H9 (cell line): ENCODE data around the gene SH3TC2. TPM values are rescaled to one million over a fixed set of nuclear protein-coding genes. Genes with fewer than 3 reads are reported as not detected.

Source experiments
- DNase-seq: peaks from one replicate; pipeline ENCODE4 v3.0.0-alpha.2; 2017
- H2AFZ ChIP-seq: one replicate; pipeline ENCODE4 v1.6.1; 2013; ENCODE audit warnings: mild to moderate bottlenecking, low read length, control low read depth, moderate library complexity
- H2AK5ac ChIP-seq: 2 replicates; pipeline ENCODE4 v1.6.1; 2013; ENCODE audit warnings: low read length, control low read depth, mixed read lengths; ENCODE audit not compliant: insufficient read length
- H2BK120ac ChIP-seq: one replicate; pipeline ENCODE4 v1.6.1; 2013; ENCODE audit warnings: low read depth, mild to moderate bottlenecking, low read length, control low read depth, inconsistent platforms; ENCODE audit not compliant: poor library complexity, severe bottlenecking
- H2BK12ac ChIP-seq: 2 replicates; pipeline ENCODE4 v1.6.1; 2013; ENCODE audit warnings: low read length, control low read depth, mixed read lengths, low read depth; ENCODE audit not compliant: insufficient read length
- H2BK15ac ChIP-seq: 2 replicates; pipeline ENCODE4 v1.6.1; 2013; ENCODE audit warnings: low read depth, low read length, control low read depth
- H2BK20ac ChIP-seq: one replicate; pipeline ENCODE4 v1.6.1; 2013; ENCODE audit warnings: low read depth, mild to moderate bottlenecking, low read length, control low read depth, inconsistent platforms; ENCODE audit not compliant: poor library complexity, severe bottlenecking
- H2BK5ac ChIP-seq: 2 replicates; pipeline ENCODE4 v1.6.1; 2013; ENCODE audit warnings: low read length, control low read depth, mixed read lengths; ENCODE audit not compliant: insufficient read length
- H3K14ac ChIP-seq: 2 replicates; pipeline ENCODE4 v1.6.1; 2013; ENCODE audit warnings: low read length, control low read depth; ENCODE audit not compliant: insufficient read depth
- H3K18ac ChIP-seq: 2 replicates; pipeline ENCODE4 v1.6.1; 2013; ENCODE audit warnings: low read depth, mild to moderate bottlenecking, mixed read lengths, low read length, control low read depth; ENCODE audit not compliant: insufficient read length
- H3K23ac ChIP-seq: 2 replicates; pipeline ENCODE4 v1.6.1; 2013; ENCODE audit warnings: low read length, control low read depth, mixed read lengths, low read depth; ENCODE audit not compliant: insufficient read length
- H3K23me2 ChIP-seq: 2 replicates; pipeline ENCODE4 v1.6.1; 2013; ENCODE audit warnings: low read depth, mild to moderate bottlenecking, mixed read lengths, low read length, control low read depth; ENCODE audit not compliant: insufficient read length, poor library complexity, severe bottlenecking
- H3K27ac ChIP-seq: 2 replicates; pipeline ENCODE4 v1.5.1; 2013; ENCODE audit warnings: low read length, control low read depth, mixed read lengths, low read depth; ENCODE audit not compliant: insufficient read length
- H3K27me3 ChIP-seq: 2 replicates; pipeline ENCODE4 v1.6.1; 2013; ENCODE audit warnings: low read length, control low read depth, inconsistent platforms; ENCODE audit not compliant: insufficient read depth
- H3K4ac ChIP-seq: 2 replicates; pipeline ENCODE4 v1.6.1; 2013; ENCODE audit warnings: low read depth, mild to moderate bottlenecking, control low read depth, inconsistent platforms, low read length, moderate library complexity
- H3K4me1 ChIP-seq: 2 replicates; pipeline ENCODE4 v1.6.1; 2013; ENCODE audit warnings: low read length, control low read depth, inconsistent platforms; ENCODE audit not compliant: insufficient read depth
- H3K4me2 ChIP-seq: 2 replicates; pipeline ENCODE4 v1.6.1; 2013; ENCODE audit warnings: low read length, control low read depth, mixed read lengths; ENCODE audit not compliant: insufficient read length, insufficient read depth
- H3K56ac ChIP-seq: 2 replicates; pipeline ENCODE4 v1.6.1; 2013; ENCODE audit warnings: low read depth, mild to moderate bottlenecking, mixed read lengths, low read length, control low read depth; ENCODE audit not compliant: insufficient read length
- H3K79me1 ChIP-seq: 2 replicates; pipeline ENCODE4 v1.6.1; 2013; ENCODE audit warnings: low read depth, mild to moderate bottlenecking, moderate library complexity, low read length, control low read depth, inconsistent platforms; ENCODE audit not compliant: insufficient read depth, poor library complexity, severe bottlenecking
- H3K79me2 ChIP-seq: 2 replicates; pipeline ENCODE4 v1.6.1; 2013; ENCODE audit warnings: low read length, control low read depth, inconsistent platforms; ENCODE audit not compliant: insufficient read depth
- H3K9ac ChIP-seq: 2 replicates; pipeline ENCODE4 v1.6.1; 2013; ENCODE audit warnings: low read length, control low read depth, mixed read lengths; ENCODE audit not compliant: insufficient read length; ENCODE audit errors: extremely low read depth
- H3K9me3 ChIP-seq: one replicate; pipeline ENCODE4 v1.6.1; 2013; ENCODE audit warnings: low read depth, low read length, inconsistent platforms; ENCODE audit not compliant: control insufficient read depth
- H3T11ph ChIP-seq: one replicate; pipeline ENCODE4 v1.6.1; 2013; ENCODE audit warnings: mild to moderate bottlenecking, low read length, control low read depth, inconsistent platforms
- H4K20me1 ChIP-seq: one replicate; pipeline ENCODE4 v1.6.1; 2013; ENCODE audit not compliant: control insufficient read depth, insufficient read length, insufficient read depth
- H4K5ac ChIP-seq: 2 replicates; pipeline ENCODE4 v1.6.1; 2013; ENCODE audit warnings: low read depth, mild to moderate bottlenecking, mixed read lengths, low read length, control low read depth; ENCODE audit not compliant: insufficient read length
- H4K8ac ChIP-seq: replicated peaks from 2 replicates; pipeline ENCODE4 v1.6.1; 2013; ENCODE audit warnings: low read length, control low read depth, mixed read lengths, low read depth; ENCODE audit not compliant: insufficient read length
- H4K91ac ChIP-seq: 2 replicates; pipeline ENCODE4 v1.6.1; 2013; ENCODE audit warnings: low read depth, mild to moderate bottlenecking, moderate library complexity, mixed read lengths, low read length, control low read depth; ENCODE audit not compliant: insufficient read length
- H3K27ac Mint-ChIP-seq, 3 experiments: 2 replicates in 2 of 3; 3 replicates in 1 of 3; pipeline ENCODE4 v1.8.0; 2020 to 2021; ENCODE audit warnings: mixed read lengths in 3 of 3, mild to moderate bottlenecking in 1 of 3, moderate library complexity in 1 of 3
- H3K27me3 Mint-ChIP-seq: 2 replicates; pipeline ENCODE4 v1.8.0; 2021; ENCODE audit warnings: low read depth, mild to moderate bottlenecking, moderate library complexity, mixed read lengths
- H3K36me3 Mint-ChIP-seq, 3 experiments: 2 replicates in 2 of 3; 3 replicates in 1 of 3; pipeline ENCODE4 v1.8.0; 2020 to 2021; ENCODE audit warnings: low read depth in 3 of 3, mixed read lengths in 3 of 3; ENCODE audit not compliant: insufficient read depth in 1 of 3
- H3K4me1 Mint-ChIP-seq, 2 experiments: 2 replicates each; pipeline ENCODE4 v1.8.0; 2020; ENCODE audit warnings: mixed read lengths in 2 of 2
- H3K4me3 Mint-ChIP-seq, 2 experiments: 2 replicates in 1 of 2; 3 replicates in 1 of 2; pipeline ENCODE4 v1.8.0; 2020 to 2021; ENCODE audit warnings: mild to moderate bottlenecking in 2 of 2, mixed read lengths in 2 of 2, moderate library complexity in 1 of 2
- H3K9me3 Mint-ChIP-seq, 2 experiments: 2 replicates in 1 of 2; 3 replicates in 1 of 2; pipeline ENCODE4 v1.8.0; 2020; ENCODE audit warnings: mild to moderate bottlenecking in 2 of 2, mixed read lengths in 2 of 2, moderate library complexity in 1 of 2
- CTCF ChIP-seq: fragments of 200-600 bp; sonication (generic); conservative IDR thresholded peaks from 3 replicates; pipeline ENCODE4 v1.8.0; 2021; ENCODE audit warnings: antibody characterized with exemption, mild to moderate bottlenecking
- WGBS: extraction: QIAGEN DNeasy Blood & Tissue Kit; methylation state at CpG from one replicate; pipeline ENCODE4 v1.1.7; 2013; ENCODE audit warnings: missing lambda C conversion rate, low lambda C conversion rate, mixed read lengths; ENCODE audit not compliant: insufficient read length; ENCODE audit errors: extremely low coverage; 5-methylcytosine and 5-hydroxymethylcytosine counted together
- total RNA-seq: library from RNA; stranded (reverse); gene quantifications from 2 replicates; pipeline ENCODE4 v1.2.1, GENCODE V29; 2021

The SH3TC2 gene
- total RNA-seq, 1 experiment from 2014 or later, result not detected

- no peak overlapping the region for H3K4me3 Mint-ChIP-seq
- Histone ChIP-seq H3K23me2 (no peaks in the 10 kb centered on the region), H3K14ac (no peak overlapping the region), H2BK12ac (no peak overlapping the region), H2AFZ (no peak overlapping the region), H2BK20ac (no peak overlapping the region), H4K8ac (no peak overlapping the region), H3K9me3 (no peaks in the 10 kb centered on the region), H2BK5ac (no peak overlapping the region), H3K27me3 (no peaks in the 10 kb centered on the region), H2BK120ac (no peak overlapping the region), H3K27ac (no peak overlapping the region), H3K79me1 (no peaks in the 10 kb centered on the region), H2BK15ac (no peak overlapping the region), H3K4me1 (no peaks in the 10 kb centered on the region), H3K4ac (no peak overlapping the region), H3K79me2 (no peaks in the 10 kb centered on the region), H3T11ph (no peak overlapping the region), H3K23ac (no peak overlapping the region), H3K56ac (no peak overlapping the region), H3K18ac (no peak overlapping the region), H4K91ac (no peak overlapping the region), H4K5ac (no peak overlapping the region), H2AK5ac (no peak overlapping the region), H4K20me1 (no peaks in the 10 kb centered on the region), H3K4me2 (no peak overlapping the region), H3K9ac (no peak overlapping the region)
- no peak for DNase-seq
- peaks cover 3% of the 10 kb centered on the region in 2 experiments; a peak in 2 of 4 replicates for H3K4me1 Mint-ChIP-seq
- no peak overlapping the region for H3K27ac Mint-ChIP-seq
- H3K36me3 Mint-ChIP-seq, result no peaks in the 10 kb centered on the region
- H3K27me3 Mint-ChIP-seq, result peaks cover 1% of the 10 kb centered on the region; the same call in 1 of the 2 replicates
- H3K9me3 Mint-ChIP-seq, result no peaks in the 10 kb centered on the region
- TF ChIP-seq CTCF, result no peak
- no CpG with 5 or more reads among the region's 1 CpG for WGBS
Measured at GRCh38 chr5:149042865-149043264, 20.0 kb downstream of the SH3TC2 start.
